GM18861 (cell line): ENCODE results near the gene HIKESHI.
"Not testable (repeated sequence)": the region's sequence is repeated elsewhere in the genome, so short reads cannot be mapped to it uniquely, and the experiment has no call there.

Experiments used
- ATAC-seq: cut with Tn5 transposase; IDR thresholded peaks from one replicate; pipeline ENCODE4 v1.9.1; 2021; ENCODE audit not compliant: unreplicated experiment

Gene HIKESHI, protein sequence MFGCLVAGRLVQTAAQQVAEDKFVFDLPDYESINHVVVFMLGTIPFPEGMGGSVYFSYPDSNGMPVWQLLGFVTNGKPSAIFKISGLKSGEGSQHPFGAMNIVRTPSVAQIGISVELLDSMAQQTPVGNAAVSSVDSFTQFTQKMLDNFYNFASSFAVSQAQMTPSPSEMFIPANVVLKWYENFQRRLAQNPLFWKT

DNA sequence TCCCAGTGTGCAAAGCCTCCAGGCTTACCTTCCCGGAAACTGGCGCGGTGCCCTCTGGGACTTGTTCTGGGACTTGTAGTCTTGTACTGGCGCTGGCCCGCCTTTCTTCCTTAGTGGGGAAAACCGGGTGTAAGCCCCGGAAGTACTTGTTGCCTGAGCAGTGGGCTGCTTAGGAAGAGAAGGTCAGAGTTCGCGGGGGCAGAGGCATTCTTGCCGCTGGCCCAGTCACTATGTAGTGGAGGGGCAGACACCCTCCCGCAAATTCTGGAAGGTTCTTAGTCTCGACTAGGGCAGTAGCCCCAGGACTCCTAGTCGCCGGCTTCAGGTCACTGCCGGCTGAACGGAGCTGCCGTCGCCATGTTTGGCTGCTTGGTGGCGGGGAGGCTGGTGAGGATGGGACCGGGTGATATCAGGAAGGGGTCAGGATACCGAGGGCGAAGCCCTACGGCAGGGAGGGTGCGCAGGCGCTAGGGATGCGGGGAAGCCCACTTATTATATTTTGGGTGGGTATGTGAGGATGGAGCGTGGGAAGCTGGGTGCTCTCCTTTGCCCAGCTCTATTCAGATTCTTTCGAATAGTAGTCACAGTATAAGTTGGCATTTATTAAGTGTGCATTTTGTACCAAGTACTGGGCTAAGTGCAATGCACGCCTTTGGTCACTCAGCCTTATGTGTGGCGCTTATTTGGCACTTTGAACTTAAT, at the start of gene HIKESHI:
HIKESHI (plus strand) TSS at position 149 of the 702 bp plus-strand sequence; CDS start at position 358, 209 bp downstream.
- peak; percentile 98 for ATAC-seq

DNA sequence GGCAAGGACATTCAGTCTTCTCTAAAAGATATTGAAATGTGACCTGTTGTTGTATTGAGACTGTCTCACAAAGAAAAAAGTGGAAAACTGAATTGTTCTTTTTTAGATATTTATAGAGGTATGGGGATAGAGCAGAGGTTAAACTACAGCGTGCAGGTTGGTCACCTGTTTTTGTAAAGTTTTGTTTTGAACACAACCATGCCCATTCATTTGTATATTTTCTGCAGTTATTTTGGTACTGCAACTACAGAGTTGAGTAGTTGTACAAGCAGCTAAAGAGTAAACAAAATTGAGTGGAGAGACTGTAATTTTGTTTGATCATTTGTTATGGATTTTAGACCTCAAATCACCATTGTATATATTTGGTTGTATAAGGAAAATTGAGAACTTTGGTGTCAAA, 46.1 kb upstream of the HIKESHI start:
- ATAC-seq: peak; percentile 82

DNA sequence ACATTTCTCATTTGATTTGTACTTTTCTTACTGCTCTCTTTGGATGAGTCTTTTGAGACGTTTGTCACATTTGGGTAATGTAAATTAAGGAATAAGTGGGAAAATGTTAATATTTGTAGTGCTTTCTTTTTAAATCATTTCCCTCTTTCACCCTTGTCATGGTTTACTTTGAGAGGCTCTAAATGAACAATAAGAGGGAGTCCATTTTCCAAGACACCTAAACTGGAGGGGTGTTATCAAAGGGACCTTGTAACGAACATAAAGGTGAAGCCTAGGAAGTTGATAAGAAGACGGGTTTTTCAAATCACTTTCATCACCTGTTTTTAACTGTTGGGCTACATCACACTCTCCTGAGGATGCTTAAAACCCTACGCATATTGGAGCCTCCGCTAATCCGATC, 45.4 kb upstream of the HIKESHI start:
- no peak for ATAC-seq

DNA sequence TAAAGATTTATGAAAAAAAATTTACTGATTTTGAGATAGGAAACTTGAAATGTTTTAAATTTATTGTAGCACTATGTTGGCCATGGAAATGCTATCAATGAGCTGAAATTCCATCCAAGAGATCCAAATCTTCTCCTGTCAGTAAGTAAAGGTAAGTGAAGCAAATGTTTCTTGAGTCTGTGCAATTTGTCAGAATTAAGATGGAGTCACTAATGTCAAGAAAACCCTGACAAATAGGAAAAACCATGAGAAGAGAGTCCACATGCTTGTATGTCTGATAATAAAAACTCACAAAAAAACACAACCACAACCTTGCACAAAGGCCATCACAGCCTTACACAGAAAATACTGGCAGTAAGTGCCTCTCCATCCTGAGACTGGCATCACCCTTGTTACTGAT, 44.6 kb upstream of the HIKESHI start:
- no peak for ATAC-seq

DNA sequence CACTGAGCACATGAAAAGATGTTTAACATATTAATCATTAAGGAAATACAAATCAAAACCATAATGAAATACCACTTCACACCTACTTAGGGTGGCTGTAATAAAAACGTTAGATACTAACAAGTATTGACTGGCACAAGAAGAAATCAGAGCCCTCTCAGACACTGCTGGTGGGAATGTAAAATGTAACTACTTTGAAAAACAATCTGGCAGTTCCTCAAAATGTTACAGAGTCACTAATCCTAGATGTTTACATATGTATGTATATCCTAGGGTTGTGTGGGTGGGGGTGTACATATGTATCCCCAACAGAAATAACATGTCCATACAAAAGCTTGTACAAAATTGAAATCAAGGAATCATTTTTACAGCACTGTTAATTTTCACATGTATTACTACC, 42.3 kb upstream of the HIKESHI start:
- no peak for ATAC-seq

DNA sequence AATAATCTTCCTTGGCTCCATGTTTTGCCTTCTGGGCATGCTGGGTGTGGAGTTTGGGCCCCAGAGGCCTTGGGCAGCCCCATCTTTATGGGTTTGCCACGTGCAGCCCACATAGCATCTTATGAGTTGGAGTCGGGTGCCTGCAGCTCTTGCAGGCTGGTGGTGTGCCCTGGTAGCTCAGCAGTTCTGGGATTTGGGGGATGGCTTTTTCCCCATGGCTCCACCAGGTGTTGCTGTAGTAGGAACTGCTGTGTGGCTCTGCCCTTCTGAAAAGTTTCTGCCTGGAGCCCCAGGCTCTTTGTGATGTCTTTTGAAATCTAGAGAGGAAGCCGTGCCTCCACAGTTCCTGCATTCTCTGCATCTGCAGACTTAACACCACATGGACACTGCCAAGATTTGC, 40.7 kb upstream of the HIKESHI start:
- ATAC-seq: no peak

DNA sequence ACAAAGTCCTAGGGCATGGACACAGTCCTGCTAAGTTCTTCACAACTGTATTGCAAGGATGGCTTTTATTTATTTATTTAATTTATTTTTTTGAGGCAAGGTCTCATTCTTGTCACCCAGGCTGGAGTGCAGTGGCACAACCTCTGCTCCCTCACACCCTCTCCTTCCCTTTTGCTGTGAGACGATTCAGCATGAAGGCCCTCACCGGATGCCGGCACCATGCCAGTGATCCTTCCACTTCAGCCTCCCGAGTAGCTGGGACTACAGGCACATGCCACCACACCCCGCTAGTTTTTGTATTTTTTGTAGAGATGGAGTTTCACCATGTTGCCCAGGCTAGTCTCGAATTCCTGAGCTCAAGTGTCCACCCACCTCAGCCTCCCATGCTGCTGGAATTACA, 39.7 kb upstream of the HIKESHI start:
- ATAC-seq: no peak

DNA sequence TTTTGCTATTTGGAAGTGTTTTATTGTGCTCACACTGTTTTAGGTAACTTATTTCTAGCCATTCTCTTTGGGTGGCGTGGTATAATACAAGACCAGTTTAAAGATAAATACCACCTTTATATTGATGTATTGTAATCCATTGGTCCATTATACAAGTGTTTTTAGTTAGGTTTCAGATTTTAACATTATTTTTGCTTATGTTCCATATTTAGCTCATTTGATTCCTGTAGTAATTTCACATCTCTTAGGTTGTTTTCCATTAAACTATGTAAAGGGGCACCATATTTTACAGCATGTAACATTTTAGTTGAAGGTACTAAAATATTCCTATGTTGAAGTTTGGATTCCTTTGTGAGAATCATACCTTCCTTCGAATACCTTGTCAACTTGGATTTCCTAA, 37.4 kb upstream of the HIKESHI start:
- no peak for ATAC-seq

DNA sequence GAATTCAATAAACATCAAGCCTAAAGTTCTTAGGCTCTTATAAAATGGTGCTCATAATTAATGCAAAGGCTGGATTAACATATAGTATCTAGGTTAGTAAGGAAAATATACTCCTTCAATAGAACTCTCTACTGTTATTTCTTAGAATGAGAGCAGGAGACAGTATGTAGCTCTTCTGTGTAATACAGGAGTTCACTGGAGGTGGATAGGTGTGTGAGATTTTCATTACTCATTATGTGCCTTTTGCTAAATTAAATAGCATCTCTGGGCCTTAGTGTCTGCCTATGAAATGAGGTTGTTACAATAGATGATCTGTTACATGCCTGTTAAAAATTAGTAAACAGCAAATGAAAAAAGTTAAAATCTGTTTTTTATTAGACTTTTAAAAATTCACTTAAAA, 36.8 kb upstream of the HIKESHI start:
- no peak for ATAC-seq

DNA sequence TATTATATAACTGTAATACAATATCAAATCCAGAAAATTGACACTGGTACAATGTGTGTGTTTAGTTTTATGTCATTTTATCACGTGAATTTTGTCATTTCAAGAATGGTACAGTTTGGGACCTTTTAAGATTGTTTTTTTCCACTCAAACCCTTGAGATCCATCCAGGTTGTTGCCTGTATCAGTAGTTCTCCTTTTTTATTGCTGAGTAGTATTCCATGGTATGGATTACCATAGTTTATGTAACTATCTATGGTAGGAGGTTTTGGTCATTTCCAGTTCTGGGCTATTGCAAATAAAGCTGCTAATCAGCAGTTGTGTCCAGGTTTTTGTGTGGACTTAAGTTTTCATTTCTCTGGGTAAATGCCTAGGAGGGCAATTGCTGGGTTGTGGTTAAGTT, 32.4 kb upstream of the HIKESHI start:
- ATAC-seq: no peak

DNA sequence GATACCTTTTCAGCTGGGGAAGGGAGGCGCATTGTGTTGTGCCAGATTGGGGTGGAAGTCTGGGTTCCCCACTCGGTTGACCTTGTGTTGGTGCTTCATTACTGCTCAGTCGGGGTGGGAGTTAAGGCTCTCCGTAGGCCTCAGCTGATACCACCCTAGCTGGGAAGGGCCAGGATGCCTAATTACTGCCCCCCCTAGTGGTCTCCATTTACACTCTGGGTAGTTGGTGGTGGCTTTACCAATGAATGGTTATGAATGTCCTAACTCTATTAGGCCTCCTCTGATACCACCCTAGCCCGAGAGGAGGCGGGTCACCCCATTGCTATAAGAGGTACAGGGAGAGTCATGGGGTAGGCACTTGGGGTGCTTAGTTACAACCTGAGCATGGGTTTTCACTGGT, 27.5 kb upstream of the HIKESHI start:
- no peak for ATAC-seq

DNA sequence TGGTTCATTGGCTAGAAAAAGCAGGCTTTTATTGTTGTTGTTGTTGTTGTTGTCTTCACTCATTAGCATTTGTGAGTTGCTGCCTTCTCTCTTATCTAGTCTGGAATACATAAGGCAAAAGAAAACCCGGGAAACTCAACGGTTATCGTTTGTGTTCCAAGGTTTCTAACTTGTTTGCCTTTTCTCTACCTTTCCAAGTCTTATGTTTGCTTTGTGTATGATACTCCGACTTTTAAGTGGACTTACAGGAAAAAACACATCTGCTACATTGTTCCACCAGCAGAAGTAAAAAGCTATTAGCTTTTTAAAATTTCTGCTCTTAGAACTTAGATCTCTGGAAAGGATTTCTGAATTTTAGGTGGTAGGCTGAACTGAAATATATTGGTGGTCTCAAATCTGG, 27.0 kb upstream of the HIKESHI start:
- ATAC-seq: no peak

DNA sequence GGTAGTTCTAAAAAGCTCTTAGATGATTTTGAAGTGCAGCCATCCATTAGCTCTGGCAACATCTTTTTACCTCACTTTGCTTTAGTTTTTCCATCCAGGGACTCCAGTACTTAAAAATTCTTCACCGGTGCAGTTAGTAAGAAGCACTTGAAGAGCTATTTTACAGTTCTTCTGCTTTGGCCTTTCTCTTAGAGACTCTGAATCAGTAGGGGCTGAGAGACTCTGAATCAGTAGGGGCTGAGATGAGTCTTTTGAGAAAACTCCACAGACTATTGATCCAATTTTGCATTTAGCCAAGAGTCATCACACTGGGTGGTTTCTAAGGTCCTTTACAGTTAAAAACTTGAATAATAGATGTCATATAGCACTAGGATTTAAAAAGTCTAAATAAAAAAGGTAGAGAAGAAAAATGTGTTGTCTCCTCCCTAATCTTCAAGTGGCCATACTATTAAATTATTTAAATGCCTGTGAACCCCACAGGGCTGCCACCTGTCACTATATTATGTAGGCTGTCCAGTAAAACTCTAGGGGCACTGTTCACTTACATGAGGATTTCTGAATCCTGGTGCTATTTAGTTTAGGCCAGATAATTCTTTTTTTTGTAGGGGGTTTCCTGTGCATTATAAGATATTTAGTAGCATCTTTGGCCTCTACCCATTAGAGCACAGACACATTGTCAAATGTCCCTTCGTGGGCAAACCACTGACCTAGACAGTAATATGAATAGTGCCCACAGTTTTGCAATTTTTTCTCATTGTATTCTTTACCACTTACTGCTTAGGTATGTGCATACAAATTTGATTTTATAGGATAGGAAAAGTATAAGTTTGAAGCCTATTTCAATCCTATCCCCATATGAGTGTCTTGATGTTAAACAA, 26.3 kb upstream of the HIKESHI start:
- ATAC-seq: no peak

DNA sequence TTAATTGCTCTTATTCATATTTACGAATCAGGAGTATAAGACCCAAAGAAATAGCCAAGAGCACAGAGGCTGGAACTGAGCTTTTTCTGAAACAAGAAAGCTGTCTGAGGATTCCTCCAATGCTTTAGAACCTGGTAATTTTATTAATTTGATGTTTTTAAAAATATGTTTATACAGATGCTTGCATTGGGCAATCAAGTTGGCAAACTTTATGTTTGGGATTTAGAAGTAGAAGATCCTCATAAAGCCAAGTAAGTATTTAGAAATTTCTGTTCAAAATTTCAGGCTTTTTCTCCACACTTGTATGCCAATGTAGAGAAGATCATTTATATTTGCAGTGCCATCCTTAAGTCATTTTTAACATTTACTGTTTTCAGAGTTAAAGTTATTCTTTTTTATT, 24.3 kb upstream of the HIKESHI start:
- no peak for ATAC-seq

DNA sequence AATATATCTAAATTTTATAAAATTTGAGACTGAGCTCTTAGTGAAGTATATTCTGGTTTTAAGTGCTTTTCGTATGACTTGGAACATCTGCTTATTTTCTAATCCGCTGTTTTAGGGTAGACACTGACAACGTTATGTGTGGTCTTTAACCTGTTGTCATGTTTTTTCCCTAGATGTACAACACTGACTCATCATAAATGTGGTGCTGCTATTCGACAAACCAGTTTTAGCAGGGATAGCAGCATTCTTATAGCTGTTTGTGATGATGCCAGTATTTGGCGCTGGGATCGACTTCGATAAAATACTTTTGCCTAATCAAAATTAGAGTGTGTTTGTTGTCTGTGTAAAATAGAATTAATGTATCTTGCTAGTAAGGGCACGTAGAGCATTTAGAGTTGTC, 23.8 kb upstream of the HIKESHI start:
- no peak for ATAC-seq

DNA sequence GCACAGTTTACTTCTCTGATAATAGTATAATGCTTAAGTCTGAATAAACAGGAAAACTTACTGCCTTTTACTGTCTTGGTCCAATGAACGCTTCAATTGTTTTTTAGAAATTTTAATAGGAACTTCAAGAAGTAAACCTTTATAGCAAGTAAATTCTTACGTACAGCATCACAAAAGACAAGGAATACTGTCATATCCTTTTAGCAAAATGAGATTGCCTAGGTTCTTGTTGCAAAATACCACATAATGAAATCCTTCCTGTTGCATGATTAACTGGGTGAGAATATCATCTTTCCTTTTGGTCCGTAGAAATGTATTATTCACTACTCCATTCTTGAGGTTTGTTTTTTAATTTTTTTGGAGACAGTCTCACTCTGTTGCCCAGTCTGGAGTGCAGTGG, 22.3 kb upstream of the HIKESHI start:
- ATAC-seq: no peak

DNA sequence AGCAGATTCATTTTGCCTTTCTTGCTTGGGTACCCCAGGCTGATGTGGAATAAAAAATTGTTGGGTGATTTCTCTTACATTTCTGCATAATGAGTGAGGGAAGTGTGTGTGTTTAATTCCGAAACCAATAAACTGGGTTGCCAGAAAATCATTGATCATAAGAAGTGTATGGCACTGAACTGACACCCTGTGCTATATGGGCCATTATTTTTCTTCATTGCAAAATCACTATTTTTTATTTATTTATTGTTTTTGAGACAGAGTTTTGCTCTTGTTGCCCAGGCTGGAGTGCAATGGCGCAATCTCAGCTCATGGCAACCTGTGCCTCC, 14.6 kb upstream of the HIKESHI start:
- no peak for ATAC-seq

DNA sequence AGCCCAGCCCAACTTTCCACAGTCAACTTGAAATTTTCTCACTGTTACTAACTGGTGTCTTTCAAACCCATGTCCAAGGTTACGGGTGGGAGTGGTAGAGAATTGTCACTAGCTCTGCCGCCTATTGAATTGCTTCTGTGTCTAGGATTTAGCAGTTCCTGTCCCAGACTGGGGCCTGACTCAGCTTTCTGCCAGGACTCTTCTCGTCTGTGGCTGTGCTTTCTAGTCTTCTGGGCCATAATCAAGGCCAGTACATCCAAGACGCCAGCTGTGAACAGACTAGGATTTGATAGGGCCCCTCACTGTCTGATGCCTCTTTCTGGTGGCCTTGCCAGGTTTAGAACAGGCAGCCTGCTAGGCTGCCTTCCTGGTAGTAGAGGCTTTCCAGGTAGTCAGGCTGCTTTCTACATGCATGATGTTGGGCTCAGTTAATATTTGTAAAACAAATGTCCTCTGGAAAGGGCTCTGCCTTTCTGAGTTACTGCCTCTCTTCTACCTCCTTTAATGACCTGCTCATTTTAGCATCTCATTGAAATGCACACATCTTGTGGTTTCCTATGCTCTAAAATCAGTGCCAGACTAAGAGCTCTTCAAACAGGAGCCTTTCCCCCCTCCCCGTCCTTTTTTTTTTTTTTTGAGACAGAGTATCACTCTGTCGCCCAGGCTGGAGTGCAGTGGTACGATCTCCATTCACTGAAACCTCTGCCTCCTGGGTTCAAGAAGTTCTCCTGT, 13.1 kb upstream of the HIKESHI start:
- ATAC-seq: no peak

DNA sequence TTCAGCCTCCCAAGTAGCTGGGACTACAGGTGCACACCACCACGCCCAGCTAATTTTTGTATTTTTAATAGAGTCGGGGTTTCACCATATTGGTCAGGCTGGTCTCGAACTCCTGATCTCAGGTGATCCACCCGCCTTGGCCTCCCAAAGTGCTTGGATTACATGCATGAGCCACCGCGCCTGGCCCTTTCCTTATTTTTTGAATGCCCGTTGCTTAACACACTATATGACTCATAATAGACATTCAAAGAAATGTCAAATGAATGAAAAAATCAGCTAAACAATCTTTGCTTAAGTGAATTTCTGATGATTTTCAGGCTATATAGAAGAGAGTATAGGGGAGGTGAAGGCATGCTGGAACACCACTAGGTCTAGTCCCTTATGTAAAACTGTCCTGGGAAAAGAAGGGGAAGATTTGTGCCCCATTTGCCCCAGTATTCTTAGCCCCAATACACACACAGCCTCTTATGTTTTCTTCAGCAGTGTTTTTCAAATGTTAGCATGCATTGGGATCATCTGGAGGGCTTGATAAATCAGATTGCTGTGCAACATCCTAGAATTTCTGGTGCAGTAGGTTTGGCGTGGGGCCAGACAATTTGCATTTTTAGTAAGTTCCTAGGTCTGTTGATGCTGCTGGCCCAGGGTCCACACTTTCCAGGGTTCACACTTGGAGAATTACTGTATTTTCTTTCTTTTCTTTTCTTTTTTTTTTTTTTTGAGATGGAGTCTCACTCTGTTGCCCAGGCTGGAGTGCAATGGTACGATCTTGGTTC, 12.3 kb upstream of the HIKESHI start:
- not testable (repeated sequence) for ATAC-seq

DNA sequence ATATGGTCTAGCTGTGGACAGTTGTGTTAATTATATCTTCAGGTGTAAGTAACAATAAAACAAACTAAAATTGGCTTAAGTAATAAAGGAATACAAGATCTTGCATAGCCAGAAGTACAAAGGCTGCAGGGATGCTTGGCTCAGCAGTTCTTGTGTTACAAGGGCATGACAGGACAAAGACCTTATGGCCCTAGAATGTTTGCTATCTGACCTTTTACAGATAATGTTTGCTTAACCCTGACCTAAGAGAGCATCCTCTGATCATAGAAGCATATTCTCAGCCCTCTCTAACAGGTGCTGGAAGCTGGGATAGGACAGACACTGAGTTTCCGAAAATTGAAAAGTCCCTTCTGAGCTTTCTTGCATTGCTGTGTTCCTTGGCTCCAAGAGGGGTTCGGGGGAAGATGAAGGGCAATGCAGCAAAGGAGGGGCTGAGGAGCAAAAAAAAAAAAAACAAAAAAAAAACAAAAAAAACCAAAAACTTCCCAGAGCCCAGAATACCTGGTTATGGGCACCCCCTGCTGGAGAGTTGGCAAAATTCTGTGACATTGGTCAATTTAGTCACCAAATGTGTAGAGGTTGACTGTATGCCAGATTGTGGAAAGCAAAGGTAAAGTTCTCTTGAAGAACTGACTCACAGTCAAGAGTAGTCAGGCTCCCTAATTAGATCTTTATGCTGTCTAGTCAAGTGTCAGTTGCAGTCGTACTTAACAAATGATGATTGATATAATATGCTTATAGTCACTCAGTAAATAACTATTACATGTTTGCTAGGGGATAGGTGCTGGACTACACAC, 10.4 kb upstream of the HIKESHI start:
- no peak for ATAC-seq
